ENCODE measurements around the gene INPP4A.

INPP4A gene

GRCh38 chr2:98520806-98521205, 76.1 kb downstream of the INPP4A start:
- H3K4me3 ChIP-seq (ENCODE audit: low read length), result no peak overlapping the region
- no peak for TF ChIP-seq ZNF274 (IDR thresholded peaks at IDR 0.05; ENCODE audit: low read depth, low read length)

GRCh38 chr2:98521266-98521665, 76.6 kb downstream of the INPP4A start:
- H3K4me3 ChIP-seq (ENCODE audit: low read length), result no peak overlapping the region
- no peak for TF ChIP-seq ZNF274 (IDR thresholded peaks at IDR 0.05; ENCODE audit: low read depth, low read length)

GRCh38 chr2:98522854-98523253, 78.2 kb downstream of the INPP4A start:
- TF ChIP-seq ZNF274 (IDR thresholded peaks at IDR 0.05; ENCODE audit: low read depth, low read length), result no peak
- no peak overlapping the region for H3K4me3 ChIP-seq (ENCODE audit: low read length)

DNA sequence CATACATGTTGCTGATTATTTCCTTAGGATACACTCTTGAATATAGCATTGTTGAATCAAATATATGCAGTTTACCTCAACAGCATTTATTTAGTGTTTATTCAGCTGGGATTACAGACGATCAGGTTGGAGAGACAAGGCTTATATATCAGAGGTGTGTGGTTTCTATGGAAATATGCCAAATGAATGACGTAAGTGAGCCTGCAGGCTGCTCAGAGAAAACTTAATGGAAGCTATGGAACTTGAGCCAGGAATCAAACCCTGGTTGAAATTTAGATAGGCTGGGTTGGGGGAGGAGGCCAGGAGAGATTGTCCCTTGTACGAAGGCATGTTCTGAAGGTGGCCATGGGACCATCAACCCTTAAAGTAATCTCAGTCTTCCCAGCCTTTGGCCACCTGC, 79.5 kb downstream of the INPP4A start:
- H3K4me3 ChIP-seq (ENCODE audit: low read length), result no peak overlapping the region
- TF ChIP-seq ZNF274 (IDR thresholded peaks at IDR 0.05; ENCODE audit: low read depth, low read length), result no peak

- TF ChIP-seq ZNF274 (IDR thresholded peaks at IDR 0.05; ENCODE audit: low read depth, low read length), result no peak
- no peak overlapping the region for H3K4me3 ChIP-seq (ENCODE audit: low read length)
These were observed 83.7 kb downstream of the INPP4A start for GRCh38 chr2:98528349-98528748.

DNA sequence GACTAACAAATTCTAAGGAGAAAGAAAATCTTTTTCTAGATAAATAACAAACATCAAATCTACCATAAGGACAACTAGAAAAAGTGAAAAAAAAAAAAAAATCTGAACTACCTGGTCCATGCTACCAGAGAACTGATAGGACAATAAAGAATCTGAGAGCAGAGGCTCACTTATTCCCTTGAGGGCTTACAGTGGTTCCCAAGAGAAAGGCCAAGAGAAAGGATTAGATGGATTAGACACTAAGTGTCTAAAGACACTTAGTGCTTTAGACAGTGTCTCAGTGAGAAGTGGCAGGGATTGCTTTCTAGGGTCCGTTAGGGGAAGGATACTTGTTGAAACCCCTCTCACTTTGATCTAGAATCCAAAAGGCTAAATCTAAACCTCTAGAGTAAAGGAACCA, 85.5 kb downstream of the INPP4A start:
- H3K4me3 ChIP-seq (ENCODE audit: low read length), result no peak overlapping the region
- TF ChIP-seq ZNF274 (IDR thresholded peaks at IDR 0.05; ENCODE audit: low read depth, low read length), result no peak

GRCh38 chr2:98532756-98533155, 88.1 kb downstream of the INPP4A start:
- TF ChIP-seq ZNF274 (IDR thresholded peaks at IDR 0.05; ENCODE audit: low read depth, low read length), result no peak
- H3K4me3 ChIP-seq (ENCODE audit: low read length), result no peak overlapping the region

- TF ChIP-seq ZNF274 (IDR thresholded peaks at IDR 0.05; ENCODE audit: low read depth, low read length), result no peak
- H3K4me3 ChIP-seq (ENCODE audit: low read length), result no peak overlapping the region
These were observed 88.9 kb downstream of the INPP4A start for GRCh38 chr2:98533547-98533946.

- TF ChIP-seq ZNF274 (IDR thresholded peaks at IDR 0.05; ENCODE audit: low read depth, low read length), result no peak
- no peak overlapping the region for H3K4me3 ChIP-seq (ENCODE audit: low read length)
These were observed 90.1 kb downstream of the INPP4A start for GRCh38 chr2:98534761-98535160.

GRCh38 chr2:98535971-98536677, 91.5 kb downstream of the INPP4A start:
- no peak for TF ChIP-seq ZNF274 (IDR thresholded peaks at IDR 0.05; ENCODE audit: low read depth, low read length)
- H3K4me3 ChIP-seq (ENCODE audit: low read length), result no peak overlapping the region

DNA sequence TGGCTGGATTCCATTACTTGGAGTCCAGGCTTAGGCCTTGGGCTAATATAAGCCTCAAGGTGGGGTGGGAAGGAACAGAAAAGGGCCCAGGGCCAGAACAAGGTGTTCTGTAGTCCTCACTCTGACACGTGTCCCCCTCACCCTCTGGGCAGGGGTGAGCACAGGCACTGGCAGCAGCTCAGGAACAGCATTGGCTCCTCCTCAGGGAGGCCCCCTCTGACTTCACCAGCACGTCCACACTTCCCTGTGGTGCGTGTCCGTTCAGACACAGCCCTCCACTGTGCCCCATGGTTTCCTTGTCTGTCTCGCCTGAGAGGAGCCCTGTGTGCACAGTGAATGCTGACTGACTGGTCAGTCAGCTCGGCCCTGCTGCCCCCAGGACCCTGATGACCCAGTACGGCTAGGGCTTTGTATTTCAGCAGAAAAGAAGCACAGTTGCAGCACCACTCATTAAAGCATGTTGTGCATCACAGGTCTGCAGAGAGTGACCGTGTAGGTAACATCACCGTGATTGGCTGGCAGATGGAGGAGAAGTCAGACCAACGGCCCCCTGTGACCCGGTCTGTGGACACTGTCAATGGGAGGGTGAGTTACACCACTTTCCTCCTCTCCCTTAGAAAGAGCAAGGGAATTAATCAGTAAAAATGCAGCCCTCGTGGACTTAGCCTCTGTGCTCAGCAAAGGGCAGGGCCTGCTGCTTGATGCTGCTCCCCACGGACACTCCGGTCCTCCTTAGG, 92.9 kb downstream of the INPP4A start:
- TF ChIP-seq ZNF274 (IDR thresholded peaks at IDR 0.05; ENCODE audit: low read depth, low read length), result no peak
- H3K4me3 ChIP-seq (ENCODE audit: low read length), result no peak overlapping the region

- no peak overlapping the region for H3K4me3 ChIP-seq (ENCODE audit: low read length)
- no peak for TF ChIP-seq ZNF274 (IDR thresholded peaks at IDR 0.05; ENCODE audit: low read depth, low read length)
These were observed 93.8 kb downstream of the INPP4A start for GRCh38 chr2:98538280-98539041.

DNA sequence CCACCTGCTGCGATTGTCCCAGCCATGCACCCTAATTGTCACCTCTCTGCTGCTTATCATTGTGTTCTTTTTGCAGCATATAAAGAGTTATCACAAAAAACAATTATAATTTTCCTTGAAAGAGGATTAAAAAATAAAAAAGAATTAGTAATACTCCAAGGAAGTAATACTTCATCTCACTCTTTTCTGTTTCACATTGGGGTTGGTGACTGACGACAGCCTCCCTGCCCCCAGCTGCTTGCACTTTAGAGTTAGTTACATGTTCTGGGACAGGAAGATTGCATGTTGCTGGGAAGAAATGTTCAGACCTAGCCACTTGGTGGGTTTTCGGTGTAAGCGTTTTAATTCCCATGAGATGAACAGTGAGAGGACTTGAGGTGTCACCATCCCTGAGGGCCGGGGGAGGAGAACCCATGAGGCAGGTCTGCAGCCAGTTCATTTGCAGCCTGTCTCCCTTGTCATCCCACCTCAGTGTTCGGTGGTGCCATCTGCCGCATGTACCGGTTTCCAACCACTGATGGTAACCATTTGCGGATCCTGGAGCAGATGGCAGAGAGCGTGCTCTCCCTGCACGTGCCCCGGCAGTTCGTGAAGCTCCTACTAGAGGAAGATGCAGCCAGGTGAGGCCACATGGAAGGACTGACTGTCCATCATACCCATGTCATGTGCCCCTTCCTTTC, 94.5 kb downstream of the INPP4A start:
- no peak for TF ChIP-seq ZNF274 (IDR thresholded peaks at IDR 0.05; ENCODE audit: low read depth, low read length)
- no peak overlapping the region for H3K4me3 ChIP-seq (ENCODE audit: low read length)

DNA sequence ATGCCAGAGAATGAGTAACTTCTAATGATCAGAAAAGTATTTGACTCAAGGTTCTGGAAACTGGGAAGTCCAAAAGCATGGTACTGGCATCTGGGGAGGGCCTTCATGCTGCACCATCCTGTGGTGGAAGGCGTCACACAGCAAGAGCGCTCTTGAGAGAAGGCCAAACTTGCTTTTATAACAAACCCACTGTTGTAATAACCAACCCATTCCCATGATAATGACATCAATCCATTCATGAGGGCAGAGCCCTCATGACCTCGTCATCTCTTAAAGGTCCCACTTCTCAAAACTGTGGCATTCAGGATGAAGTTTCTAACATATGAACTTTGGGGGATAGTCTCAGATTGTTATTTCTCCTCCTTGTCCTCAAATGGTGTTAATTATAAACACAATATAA, 95.9 kb downstream of the INPP4A start:
- no peak overlapping the region for H3K4me3 ChIP-seq (ENCODE audit: low read length)
- TF ChIP-seq ZNF274 (IDR thresholded peaks at IDR 0.05; ENCODE audit: low read depth, low read length), result no peak

Data from GM08714 (cell line).